ENCODE data around the gene ENTPD2. TPM values are rescaled to one million over a fixed set of nuclear protein-coding genes. Genes with fewer than 3 reads are reported as not detected.

The ENTPD2 gene
- total RNA-seq, 1 experiment from 2014 or later, result 8.3 TPM

GRCh38 chr9:137009938-137010732, 43.7 kb downstream of the ENTPD2 start (continued):
- TF ChIP-seq ARID4B (CRISPR knock-in tag; IDR thresholded peaks at IDR 0.05; ENCODE audit: borderline replicate concordance) (no peak), CTCF (IDR thresholded peaks at IDR 0.05) (no peak)

DNA sequence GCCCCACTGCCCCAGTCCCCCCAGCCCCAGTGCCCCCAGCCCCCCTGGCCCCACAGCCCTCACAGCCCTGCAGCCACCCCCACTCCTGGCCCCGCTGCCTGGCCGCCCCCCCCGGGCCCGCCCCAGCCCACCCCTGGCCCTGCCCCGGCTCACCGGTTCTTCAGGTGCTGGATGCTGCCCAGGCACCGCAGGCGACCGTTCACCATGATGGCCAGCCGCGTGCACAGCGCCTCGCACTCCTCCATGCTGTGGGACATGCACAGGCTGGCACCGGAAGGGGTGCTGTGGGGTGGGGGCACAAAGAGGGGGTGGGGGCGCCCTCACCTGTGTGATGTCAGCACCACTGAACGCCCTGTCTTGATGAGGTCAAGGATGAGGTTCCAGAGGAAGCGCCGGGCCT, 44.6 kb downstream of the ENTPD2 start:
- DNase-seq (ENCODE audit: low spot score), result no peak
- POLR2A ChIA-PET, result interaction anchor here (1.0 kb wide), 1 partner anchor 9 kb away, joined by 3 read pairs; no protein-coding TSS in a partner anchor
- no peak for ATAC-seq
- H3K36me3 Mint-ChIP-seq, result peaks cover 6% of the 10 kb centered on the region; the same call in 1 of the 2 replicates
- no peaks in the 10 kb centered on the region for H3K4me1 Mint-ChIP-seq
- TF ChIP-seq ZBTB21 (CRISPR knock-in tag; IDR thresholded peaks at IDR 0.05; ENCODE audit: borderline replicate concordance) (no peak), RELA (CRISPR knock-in tag; IDR thresholded peaks at IDR 0.05; ENCODE audit: borderline replicate concordance) (no peak)
- no peak overlapping the region for H3K27ac Mint-ChIP-seq
- H3K4me3 Mint-ChIP-seq, result no peak overlapping the region
- H3K27me3 Mint-ChIP-seq (ENCODE audit: low read depth), result peaks cover 6% of the 10 kb centered on the region; the same call in 1 of the 2 replicates
- H3K9me3 Mint-ChIP-seq, result peaks cover 8% of the 10 kb centered on the region
- CTCF ChIA-PET, result interaction anchor here (0.6 to 1.4 kb wide), 4 partner anchors 26 to 61 kb away, joined by 3 to 6 read pairs (median 4); no protein-coding TSS in a partner anchor

DNA sequence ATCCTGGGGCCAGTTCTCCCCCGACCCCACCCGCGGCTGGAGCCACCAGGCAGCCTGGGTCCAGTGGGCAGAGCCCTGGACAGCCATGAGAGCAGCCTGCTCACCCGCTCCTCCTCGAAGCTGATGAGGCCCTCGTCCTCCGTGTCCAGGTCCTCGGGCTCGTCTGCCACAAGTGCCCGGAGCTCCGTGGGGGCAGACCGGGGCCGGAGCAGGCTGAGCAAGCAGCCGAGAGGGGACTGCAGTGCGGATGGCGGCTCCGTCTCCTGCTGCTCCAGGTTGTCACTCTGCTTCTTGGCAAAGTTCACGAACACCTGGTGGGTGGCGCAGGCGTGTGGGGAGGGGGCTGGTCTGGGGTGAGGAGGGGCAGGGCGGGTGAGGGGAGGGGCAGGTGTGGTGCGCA, 45.5 kb downstream of the ENTPD2 start:
- CTCF ChIA-PET, result interaction anchor here (1.1 kb wide), 1 partner anchor 18 kb away, joined by 3 read pairs; no protein-coding TSS in a partner anchor
- Mint-ChIP-seq H3K4me3 (no peak overlapping the region), H3K27me3 (ENCODE audit: low read depth) (peaks cover 6% of the 10 kb centered on the region; the same call in 1 of the 2 replicates), H3K9me3 (peaks cover 8% of the 10 kb centered on the region), H3K27ac (no peak overlapping the region), H3K36me3 (peaks cover 6% of the 10 kb centered on the region; the same call in 1 of the 2 replicates), H3K4me1 (no peaks in the 10 kb centered on the region)
- no peak for ATAC-seq
- TF ChIP-seq AFF4 (CRISPR knock-in tag; IDR thresholded peaks at IDR 0.05; ENCODE audit: borderline replicate concordance), result no peak
- POLR2A ChIA-PET, result no interaction called here
- DNase-seq (ENCODE audit: low spot score), result no peak

- ChIA-PET CTCF (interaction anchor here (1.0 to 1.4 kb wide), 3 partner anchors 19 to 27 kb away, joined by 3 to 9 read pairs (median 3); no protein-coding TSS in a partner anchor), POLR2A (no interaction called here)
- Mint-ChIP-seq H3K27me3 (ENCODE audit: low read depth) (peaks cover 6% of the 10 kb centered on the region; the same call in 1 of the 2 replicates), H3K36me3 (peaks cover 6% of the 10 kb centered on the region; the same call in 1 of the 2 replicates), H3K4me1 (no peaks in the 10 kb centered on the region), H3K27ac (no peak overlapping the region), H3K4me3 (no peak overlapping the region), H3K9me3 (peaks cover 8% of the 10 kb centered on the region)
- DNase-seq (ENCODE audit: low spot score) (no peak), ATAC-seq (no peak)
- TF ChIP-seq CTCF (IDR thresholded peaks at IDR 0.05) (no peak), ATF6 (CRISPR knock-in tag; IDR thresholded peaks at IDR 0.05) (no peak), ZNF396 (CRISPR knock-in tag; IDR thresholded peaks at IDR 0.05; ENCODE audit: borderline replicate concordance) (no peak), ZNF232 (CRISPR knock-in tag; IDR thresholded peaks at IDR 0.05) (no peak), FOXJ3 (CRISPR knock-in tag; IDR thresholded peaks at IDR 0.05; ENCODE audit: borderline replicate concordance) (no peak), HMGXB4 (CRISPR knock-in tag; IDR thresholded peaks at IDR 0.05) (no peak)
Observed at GRCh38 chr9:137007816-137008270, 46.0 kb downstream of the ENTPD2 start.
